Measurements from ENCODE around the gene STON1. TPM values are rescaled to one million over a fixed set of nuclear protein-coding genes. Genes with fewer than 3 reads are reported as not detected.

STON1 gene
- total RNA-seq, 1 experiment from 2014 or later = 3.7 TPM

- no peak for DNase-seq (ENCODE audit: low read depth)
These were observed 87.7 kb downstream of the STON1 start, which contains the start of gene GTF2A1L for GRCh38 chr2:48617618-48618017. TSS of gene GTF2A1L (plus strand) at chr2:48617856. CDS start at chr2:48617875, 19 bp downstream.

- DNase-seq (ENCODE audit: low read depth) = no peak
These were observed 89.6 kb downstream of the STON1 start for GRCh38 chr2:48619526-48619925.

- no peak for DNase-seq (ENCODE audit: low read depth)
These were observed 90.7 kb downstream of the STON1 start for GRCh38 chr2:48620604-48621003.

GRCh38 chr2:48622691-48623090 lies 92.7 kb downstream of the STON1 start:
- peak; percentile 72 for DNase-seq (ENCODE audit: low read depth)

- no peak for DNase-seq (ENCODE audit: low read depth)
These were observed 94.7 kb downstream of the STON1 start for GRCh38 chr2:48624696-48625095.

- no peak for DNase-seq (ENCODE audit: low read depth)
These were observed 96.1 kb downstream of the STON1 start for GRCh38 chr2:48626047-48626446.

GRCh38 chr2:48633143-48633542 lies 103.2 kb downstream of the STON1 start:
- DNase-seq (ENCODE audit: low read depth) = no peak

- DNase-seq (ENCODE audit: low read depth) = peak; percentile 1
These were observed 105.8 kb downstream of the STON1 start for GRCh38 chr2:48635786-48636185.

GRCh38 chr2:48638261-48638660 lies 108.3 kb downstream of the STON1 start:
- no peak for DNase-seq (ENCODE audit: low read depth)

Other genes starting within 250 kb of the STON1 start
- gene FOXN2, start 215.5 kb upstream of the STON1 start, total RNA-seq (2014; rRNA removed; shearing (Covaris generic)) = 14.0 and 25.8 TPM in 2 replicates
- gene PPP1R21, start 89.4 kb upstream of the STON1 start, total RNA-seq (2014; rRNA removed; shearing (Covaris generic)) = 4.8 and 12.0 TPM in 2 replicates
- 0.25 TPM in 1 of 2 replicates, not detected in the other for gene GTF2A1L, start 87.7 kb downstream of the STON1 start, total RNA-seq (2014; rRNA removed; shearing (Covaris generic))
- not detected in 2 replicates for gene LHCGR, start 225.6 kb downstream of the STON1 start, total RNA-seq (2014; rRNA removed; shearing (Covaris generic))